ENCODE data around the gene SPATA1. TPM values are rescaled to one million over a fixed set of nuclear protein-coding genes. Genes with fewer than 3 reads are reported as not detected.
"Not testable (repeated sequence)": the region's sequence is repeated elsewhere in the genome, so short reads cannot be mapped to it uniquely, and the experiment has no call there.

SPATA1 gene
- total RNA-seq, 1 experiment from 2014 or later: 0.85 TPM

DNA sequence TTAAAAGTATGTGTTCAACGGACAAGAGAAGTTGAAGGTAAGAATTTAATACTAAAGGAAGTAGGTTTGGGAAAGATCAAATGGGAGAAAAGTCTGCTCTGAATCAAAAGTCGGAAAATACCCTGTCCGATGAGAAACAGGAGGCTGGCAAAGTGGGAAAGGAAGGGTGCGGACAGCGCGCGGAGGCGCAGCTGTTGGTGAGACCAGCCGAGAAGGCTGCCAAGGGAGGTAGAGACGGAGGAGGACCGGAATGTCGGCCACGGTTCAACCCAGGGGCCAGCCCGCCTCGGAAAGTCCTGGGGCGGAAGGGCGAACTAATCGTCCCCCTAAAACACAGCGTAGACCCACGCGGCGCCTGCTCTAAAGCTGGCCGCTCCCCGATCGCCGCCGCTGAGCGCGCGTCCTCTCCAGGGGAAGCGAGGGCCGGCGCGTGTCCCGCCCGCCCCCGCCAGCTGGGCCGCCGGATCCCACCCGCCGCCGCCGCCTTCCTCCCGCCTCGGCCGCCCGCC, 639 bp upstream of the SPATA1 start:
- H3K4me1 Mint-ChIP-seq: peaks cover 42% of the 10 kb centered on the region

DNA sequence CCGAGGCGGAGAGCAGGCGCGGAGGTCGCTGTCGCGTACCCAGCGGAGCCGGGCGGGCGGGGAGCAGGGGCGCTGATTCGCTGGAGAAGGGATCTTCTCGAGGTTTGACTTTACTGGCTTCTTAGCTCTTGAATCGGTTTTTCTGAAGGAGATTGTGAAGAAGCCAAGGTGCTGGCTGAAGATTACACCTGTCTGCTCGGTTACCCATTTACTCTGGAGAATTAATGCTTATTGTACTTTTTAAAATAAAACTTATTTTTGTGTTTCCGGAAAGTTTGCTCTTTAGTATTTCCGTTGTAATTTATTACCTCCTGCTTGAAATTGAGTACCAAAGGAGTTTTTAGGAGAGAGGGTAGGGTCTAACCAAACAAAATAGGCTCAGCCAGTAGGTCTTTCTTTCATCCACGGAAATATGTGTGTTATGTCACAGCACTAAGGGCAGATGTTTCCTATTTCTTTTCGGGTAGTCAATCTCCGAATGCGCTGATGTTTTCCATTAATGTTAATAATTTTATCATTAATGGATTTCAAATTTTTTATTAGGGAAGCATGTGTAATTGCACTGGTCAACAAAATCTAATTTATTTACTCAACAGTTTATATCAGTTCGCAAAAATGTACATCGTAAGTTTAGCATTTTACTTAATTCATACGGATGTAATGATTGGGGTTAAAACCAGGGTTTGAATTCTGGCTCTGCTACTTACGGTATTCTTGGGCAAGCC, 705 bp downstream of the SPATA1 start:
- H3K36me3 Mint-ChIP-seq: 0 out of 2 replicates have a peak, but pooled peaks cover 6% of the 10 kb centered on the region
- no peaks in the 10 kb centered on the region; the same call in 1 of the 2 replicates for H3K27me3 Mint-ChIP-seq (ENCODE audit: low read depth)
- ATAC-seq (peak; percentile 62), DNase-seq (ENCODE audit: low spot score) (no peak)
- H3K9me3 Mint-ChIP-seq: peaks cover 11% of the 10 kb centered on the region
- H3K4me1 Mint-ChIP-seq: peaks cover 29% of the 10 kb centered on the region
- TF ChIP-seq NFYB (CRISPR knock-in tag; conservative IDR thresholded peaks at IDR 0.05; ENCODE audit: low read depth): no peak
- no peak for TF ChIP-seq RORB (CRISPR knock-in tag; IDR thresholded peaks at IDR 0.05)
- TF ChIP-seq, protein P1, sequence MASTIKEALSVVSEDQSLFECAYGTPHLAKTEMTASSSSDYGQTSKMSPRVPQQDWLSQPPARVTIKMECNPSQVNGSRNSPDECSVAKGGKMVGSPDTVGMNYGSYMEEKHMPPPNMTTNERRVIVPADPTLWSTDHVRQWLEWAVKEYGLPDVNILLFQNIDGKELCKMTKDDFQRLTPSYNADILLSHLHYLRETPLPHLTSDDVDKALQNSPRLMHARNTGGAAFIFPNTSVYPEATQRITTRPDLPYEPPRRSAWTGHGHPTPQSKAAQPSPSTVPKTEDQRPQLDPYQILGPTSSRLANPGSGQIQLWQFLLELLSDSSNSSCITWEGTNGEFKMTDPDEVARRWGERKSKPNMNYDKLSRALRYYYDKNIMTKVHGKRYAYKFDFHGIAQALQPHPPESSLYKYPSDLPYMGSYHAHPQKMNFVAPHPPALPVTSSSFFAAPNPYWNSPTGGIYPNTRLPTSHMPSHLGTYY (CRISPR knock-in tag; IDR thresholded peaks at IDR 0.05): no peak
- TF ChIP-seq, protein P2, sequence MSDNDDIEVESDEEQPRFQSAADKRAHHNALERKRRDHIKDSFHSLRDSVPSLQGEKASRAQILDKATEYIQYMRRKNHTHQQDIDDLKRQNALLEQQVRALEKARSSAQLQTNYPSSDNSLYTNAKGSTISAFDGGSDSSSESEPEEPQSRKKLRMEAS (CRISPR knock-in tag; IDR thresholded peaks at IDR 0.05): no peak
- peak overlapping the region; percentile 91 for H3K27ac Mint-ChIP-seq
- H3K4me3 Mint-ChIP-seq: peak overlapping the region; percentile 100
- POLR2A ChIA-PET: interaction anchor here (0.8 to 1.7 kb wide), 4 partner anchors 27 to 276 kb away, joined by 3 to 7 read pairs (median 4); partner anchors contain the start of gene CTBS
- CTCF ChIA-PET: interaction anchor here (0.8 to 2.0 kb wide), 12 partner anchors 66 to 275 kb away, joined by 3 to 12 read pairs (median 6); partner anchors contain the start of gene CTBS

More for the DNA sequence above, 639 bp upstream of the SPATA1 start:
- peaks cover 11% of the 10 kb centered on the region for H3K9me3 Mint-ChIP-seq
- DNase-seq (ENCODE audit: low spot score): no peak
- ChIA-PET CTCF (interaction anchor here (1.0 to 2.0 kb wide), 12 partner anchors 67 to 439 kb away, joined by 3 to 12 read pairs (median 5); partner anchors contain the start of gene CTBS), POLR2A (interaction anchor here (1.3 to 1.7 kb wide), 2 partner anchors 67 to 68 kb away, joined by 5 to 7 read pairs; partner anchors contain the start of gene CTBS)
- H3K4me3 Mint-ChIP-seq: peak overlapping the region; percentile 100
- peaks cover 6% of the 10 kb centered on the region; the same call in 1 of the 2 replicates for H3K36me3 Mint-ChIP-seq
- no peaks in the 10 kb centered on the region; the same call in 1 of the 2 replicates for H3K27me3 Mint-ChIP-seq (ENCODE audit: low read depth)
- TF ChIP-seq ESRRA (CRISPR knock-in tag; IDR thresholded peaks at IDR 0.05; ENCODE audit: borderline replicate concordance): 0 out of 2 replicates have a peak, but pooled peaks have one; percentile 69
- TF ChIP-seq, protein P3, sequence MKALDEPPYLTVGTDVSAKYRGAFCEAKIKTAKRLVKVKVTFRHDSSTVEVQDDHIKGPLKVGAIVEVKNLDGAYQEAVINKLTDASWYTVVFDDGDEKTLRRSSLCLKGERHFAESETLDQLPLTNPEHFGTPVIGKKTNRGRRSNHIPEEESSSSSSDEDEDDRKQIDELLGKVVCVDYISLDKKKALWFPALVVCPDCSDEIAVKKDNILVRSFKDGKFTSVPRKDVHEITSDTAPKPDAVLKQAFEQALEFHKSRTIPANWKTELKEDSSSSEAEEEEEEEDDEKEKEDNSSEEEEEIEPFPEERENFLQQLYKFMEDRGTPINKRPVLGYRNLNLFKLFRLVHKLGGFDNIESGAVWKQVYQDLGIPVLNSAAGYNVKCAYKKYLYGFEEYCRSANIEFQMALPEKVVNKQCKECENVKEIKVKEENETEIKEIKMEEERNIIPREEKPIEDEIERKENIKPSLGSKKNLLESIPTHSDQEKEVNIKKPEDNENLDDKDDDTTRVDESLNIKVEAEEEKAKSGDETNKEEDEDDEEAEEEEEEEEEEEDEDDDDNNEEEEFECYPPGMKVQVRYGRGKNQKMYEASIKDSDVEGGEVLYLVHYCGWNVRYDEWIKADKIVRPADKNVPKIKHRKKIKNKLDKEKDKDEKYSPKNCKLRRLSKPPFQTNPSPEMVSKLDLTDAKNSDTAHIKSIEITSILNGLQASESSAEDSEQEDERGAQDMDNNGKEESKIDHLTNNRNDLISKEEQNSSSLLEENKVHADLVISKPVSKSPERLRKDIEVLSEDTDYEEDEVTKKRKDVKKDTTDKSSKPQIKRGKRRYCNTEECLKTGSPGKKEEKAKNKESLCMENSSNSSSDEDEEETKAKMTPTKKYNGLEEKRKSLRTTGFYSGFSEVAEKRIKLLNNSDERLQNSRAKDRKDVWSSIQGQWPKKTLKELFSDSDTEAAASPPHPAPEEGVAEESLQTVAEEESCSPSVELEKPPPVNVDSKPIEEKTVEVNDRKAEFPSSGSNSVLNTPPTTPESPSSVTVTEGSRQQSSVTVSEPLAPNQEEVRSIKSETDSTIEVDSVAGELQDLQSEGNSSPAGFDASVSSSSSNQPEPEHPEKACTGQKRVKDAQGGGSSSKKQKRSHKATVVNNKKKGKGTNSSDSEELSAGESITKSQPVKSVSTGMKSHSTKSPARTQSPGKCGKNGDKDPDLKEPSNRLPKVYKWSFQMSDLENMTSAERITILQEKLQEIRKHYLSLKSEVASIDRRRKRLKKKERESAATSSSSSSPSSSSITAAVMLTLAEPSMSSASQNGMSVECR (CRISPR knock-in tag; IDR thresholded peaks at IDR 0.05; ENCODE audit: borderline replicate concordance): 0 out of 2 replicates have a peak, but pooled peaks have one; percentile 65
- TF ChIP-seq, protein P4, sequence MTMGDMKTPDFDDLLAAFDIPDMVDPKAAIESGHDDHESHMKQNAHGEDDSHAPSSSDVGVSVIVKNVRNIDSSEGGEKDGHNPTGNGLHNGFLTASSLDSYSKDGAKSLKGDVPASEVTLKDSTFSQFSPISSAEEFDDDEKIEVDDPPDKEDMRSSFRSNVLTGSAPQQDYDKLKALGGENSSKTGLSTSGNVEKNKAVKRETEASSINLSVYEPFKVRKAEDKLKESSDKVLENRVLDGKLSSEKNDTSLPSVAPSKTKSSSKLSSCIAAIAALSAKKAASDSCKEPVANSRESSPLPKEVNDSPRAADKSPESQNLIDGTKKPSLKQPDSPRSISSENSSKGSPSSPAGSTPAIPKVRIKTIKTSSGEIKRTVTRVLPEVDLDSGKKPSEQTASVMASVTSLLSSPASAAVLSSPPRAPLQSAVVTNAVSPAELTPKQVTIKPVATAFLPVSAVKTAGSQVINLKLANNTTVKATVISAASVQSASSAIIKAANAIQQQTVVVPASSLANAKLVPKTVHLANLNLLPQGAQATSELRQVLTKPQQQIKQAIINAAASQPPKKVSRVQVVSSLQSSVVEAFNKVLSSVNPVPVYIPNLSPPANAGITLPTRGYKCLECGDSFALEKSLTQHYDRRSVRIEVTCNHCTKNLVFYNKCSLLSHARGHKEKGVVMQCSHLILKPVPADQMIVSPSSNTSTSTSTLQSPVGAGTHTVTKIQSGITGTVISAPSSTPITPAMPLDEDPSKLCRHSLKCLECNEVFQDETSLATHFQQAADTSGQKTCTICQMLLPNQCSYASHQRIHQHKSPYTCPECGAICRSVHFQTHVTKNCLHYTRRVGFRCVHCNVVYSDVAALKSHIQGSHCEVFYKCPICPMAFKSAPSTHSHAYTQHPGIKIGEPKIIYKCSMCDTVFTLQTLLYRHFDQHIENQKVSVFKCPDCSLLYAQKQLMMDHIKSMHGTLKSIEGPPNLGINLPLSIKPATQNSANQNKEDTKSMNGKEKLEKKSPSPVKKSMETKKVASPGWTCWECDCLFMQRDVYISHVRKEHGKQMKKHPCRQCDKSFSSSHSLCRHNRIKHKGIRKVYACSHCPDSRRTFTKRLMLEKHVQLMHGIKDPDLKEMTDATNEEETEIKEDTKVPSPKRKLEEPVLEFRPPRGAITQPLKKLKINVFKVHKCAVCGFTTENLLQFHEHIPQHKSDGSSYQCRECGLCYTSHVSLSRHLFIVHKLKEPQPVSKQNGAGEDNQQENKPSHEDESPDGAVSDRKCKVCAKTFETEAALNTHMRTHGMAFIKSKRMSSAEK (CRISPR knock-in tag; IDR thresholded peaks at IDR 0.05; ENCODE audit: borderline replicate concordance): no peak
- no peak for TF ChIP-seq ZNF121 (CRISPR knock-in tag; IDR thresholded peaks at IDR 0.05)
- TF ChIP-seq FOXK1 (CRISPR knock-in tag; IDR thresholded peaks at IDR 0.05): no peak; the same call in 1 of the 2 replicates
- TF ChIP-seq, protein P5, sequence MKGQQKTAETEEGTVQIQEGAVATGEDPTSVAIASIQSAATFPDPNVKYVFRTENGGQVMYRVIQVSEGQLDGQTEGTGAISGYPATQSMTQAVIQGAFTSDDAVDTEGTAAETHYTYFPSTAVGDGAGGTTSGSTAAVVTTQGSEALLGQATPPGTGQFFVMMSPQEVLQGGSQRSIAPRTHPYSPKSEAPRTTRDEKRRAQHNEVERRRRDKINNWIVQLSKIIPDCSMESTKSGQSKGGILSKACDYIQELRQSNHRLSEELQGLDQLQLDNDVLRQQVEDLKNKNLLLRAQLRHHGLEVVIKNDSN (CRISPR knock-in tag; IDR thresholded peaks at IDR 0.05): 0 out of 2 replicates have a peak, but pooled peaks have one; percentile 34
- TF ChIP-seq, protein P6, sequence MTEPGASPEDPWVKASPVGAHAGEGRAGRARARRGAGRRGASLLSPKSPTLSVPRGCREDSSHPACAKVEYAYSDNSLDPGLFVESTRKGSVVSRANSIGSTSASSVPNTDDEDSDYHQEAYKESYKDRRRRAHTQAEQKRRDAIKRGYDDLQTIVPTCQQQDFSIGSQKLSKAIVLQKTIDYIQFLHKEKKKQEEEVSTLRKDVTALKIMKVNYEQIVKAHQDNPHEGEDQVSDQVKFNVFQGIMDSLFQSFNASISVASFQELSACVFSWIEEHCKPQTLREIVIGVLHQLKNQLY (CRISPR knock-in tag; IDR thresholded peaks at IDR 0.05): no peak
- no peak for TF ChIP-seq ZNF219 (CRISPR knock-in tag; IDR thresholded peaks at IDR 0.05; ENCODE audit: borderline replicate concordance)
- peak overlapping the region; percentile 99 for H3K27ac Mint-ChIP-seq
- peak; percentile 28 for ATAC-seq

DNA sequence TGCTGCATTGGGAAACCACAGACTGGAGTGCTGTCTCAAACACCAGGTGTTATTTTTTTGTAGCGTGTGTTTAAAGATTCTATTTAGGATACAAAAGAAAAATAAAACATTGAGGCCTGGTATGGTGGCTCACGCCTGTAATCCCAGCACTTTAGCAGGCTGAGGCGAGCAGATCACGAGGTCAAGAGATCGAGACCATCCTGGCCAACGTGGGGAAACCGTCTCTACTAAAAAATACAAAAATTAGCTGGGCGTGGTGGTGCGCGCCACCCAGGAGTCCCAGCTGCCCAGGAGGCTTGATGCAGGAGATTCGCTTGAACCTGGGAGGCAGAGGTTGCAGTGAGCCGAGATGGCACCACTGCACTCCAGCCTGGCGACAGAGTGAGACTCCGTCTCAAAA, 1.7 kb downstream of the SPATA1 start:
- H3K4me3 Mint-ChIP-seq: peak overlapping the region; percentile 100
- CTCF ChIA-PET; H3K27me3 Mint-ChIP-seq (ENCODE audit: low read depth); DNase-seq (ENCODE audit: low spot score); H3K36me3 Mint-ChIP-seq; POLR2A ChIA-PET; H3K27ac Mint-ChIP-seq; ATAC-seq: not testable (repeated sequence)
- peaks cover 25% of the 10 kb centered on the region for H3K4me1 Mint-ChIP-seq
- peaks cover 11% of the 10 kb centered on the region for H3K9me3 Mint-ChIP-seq
